GM21528 (cell line): ENCODE data around the gene HOXB9.

Experiments used
- ATAC-seq: cut with Tn5 transposase; IDR thresholded peaks from one replicate; pipeline ENCODE4 v1.9.1; 2021; ENCODE audit warnings: mild to moderate bottlenecking, moderate library complexity; ENCODE audit not compliant: unreplicated experiment, low FRiP score

The HOXB9 gene

DNA sequence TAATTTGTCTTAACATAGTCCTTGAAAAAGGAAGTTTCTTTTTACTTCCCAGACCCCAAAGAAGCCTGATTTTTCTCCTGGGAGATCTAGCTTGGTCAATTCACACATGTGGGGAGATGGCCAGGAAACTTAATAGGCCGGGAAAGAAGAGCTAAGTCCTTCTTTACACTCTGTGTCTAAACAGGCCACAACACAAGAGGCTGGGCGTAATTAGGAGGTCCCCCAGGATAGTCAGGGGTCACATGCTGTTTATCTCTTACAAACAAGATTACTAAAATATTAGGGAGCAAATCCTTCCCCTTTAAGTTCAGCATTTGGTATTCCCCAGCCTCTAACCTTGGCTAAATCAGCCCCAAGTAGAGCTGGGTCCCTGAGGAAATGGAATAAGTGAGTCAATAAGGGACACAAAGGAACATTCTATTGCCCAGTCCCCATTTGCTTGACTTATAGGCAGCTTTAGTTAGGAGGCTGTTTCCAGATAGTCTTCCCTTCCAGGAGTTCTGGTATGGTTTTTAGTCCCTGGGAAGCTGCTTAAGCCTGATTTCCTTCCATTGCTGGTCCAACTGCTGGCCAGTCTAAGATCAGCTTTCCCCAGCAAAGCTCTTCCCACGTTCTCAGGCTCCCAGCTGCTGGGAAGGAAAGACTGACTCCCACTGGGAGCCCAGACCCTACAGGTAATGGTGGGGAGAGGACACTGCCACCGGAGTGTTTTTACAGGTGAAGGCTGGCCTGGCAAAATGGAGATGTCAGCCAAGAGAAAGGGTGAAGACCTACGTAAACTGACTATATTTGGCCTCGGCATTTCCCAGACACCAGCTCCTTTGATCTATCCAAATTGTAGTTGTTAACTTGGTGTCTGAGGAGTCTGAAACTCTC is 14.1 kb upstream of the HOXB9 start:
- ATAC-seq: no peak

GRCh38 chr17:48639136-48639535 is 13.0 kb upstream of the HOXB9 start:
- ATAC-seq: no peak

DNA sequence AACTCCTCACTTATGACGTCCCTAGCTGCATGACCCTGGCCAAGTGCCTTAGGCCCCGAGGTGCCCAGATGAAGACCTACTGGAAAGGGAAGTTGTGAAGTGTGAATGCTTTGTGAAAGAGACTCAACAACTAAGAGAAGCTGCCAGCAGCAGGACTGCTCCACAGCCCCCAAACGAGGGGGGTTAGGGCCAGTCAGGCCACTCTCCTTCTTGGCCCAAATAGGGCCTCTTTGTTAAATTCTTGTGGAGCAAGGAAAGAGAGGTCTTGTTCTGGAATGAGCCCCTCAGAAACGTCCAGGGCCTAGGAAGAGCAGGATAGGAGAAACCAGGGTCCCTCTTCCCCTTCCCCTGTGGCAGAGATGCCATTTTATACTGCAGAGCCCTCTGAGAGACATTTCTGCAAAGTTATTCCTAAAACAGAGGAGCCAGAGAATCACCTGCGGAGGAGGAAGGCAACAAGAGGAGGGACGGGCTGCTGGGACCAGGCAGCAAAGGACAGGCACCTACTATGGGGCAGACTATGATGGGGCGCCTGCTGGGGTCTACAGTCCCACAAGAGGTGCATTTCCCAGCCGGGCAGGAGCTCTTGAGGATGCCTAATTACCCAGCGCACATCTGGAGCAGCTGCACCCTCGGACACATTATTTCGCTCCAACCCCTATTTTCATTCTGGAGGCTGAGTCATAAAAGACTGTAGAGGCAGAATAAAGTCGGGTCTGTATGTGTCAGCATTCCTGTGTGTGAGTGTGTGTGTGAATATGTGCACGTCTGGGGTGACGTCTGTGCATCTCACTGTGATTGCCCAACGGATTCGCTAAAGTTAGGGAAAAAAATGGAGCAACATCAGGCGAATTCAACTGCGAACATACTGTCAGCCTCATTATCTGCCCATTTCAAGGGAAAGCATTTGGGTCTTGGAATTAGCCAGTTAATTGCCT is 11.4 kb upstream of the HOXB9 start:
- ATAC-seq: no peak

- no peak for ATAC-seq
Observed at GRCh38 chr17:48636177-48637018, 10.2 kb upstream of the HOXB9 start.

DNA sequence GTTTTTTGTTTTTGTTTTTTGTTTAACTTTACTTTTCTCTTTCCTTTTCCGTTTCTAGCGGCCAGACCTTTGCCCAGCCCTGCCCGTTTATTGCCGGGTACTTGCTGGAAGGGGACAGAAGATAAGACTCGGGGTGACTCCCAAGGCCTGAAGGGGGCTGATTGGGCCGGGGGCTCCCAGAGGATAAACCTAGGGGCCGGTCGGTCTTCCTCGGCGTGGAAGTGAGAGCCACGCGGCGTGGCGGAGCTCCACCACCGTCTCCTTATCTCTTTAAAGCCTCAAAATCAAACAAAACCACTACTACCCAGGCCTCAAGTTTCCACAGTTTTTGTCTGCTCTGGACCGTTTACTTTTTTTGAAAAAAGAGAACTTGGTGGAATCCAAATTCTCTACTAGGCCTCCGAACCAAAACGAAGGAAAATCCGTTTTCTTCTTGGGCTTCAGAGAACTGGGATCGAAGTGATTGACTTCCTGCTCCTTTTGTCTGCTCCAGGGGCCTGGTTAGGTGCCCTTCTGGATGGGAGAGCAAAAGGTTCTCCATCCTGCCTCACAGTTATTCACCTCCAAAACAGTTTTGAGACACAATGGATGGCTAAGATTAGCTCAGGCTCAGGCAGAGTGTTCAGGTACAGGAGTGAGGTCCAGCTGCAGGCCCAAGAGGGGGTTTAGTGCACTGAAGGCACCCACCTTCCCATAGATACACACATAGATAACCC is 8.5 kb upstream of the HOXB9 start:
- ATAC-seq: no peak

DNA sequence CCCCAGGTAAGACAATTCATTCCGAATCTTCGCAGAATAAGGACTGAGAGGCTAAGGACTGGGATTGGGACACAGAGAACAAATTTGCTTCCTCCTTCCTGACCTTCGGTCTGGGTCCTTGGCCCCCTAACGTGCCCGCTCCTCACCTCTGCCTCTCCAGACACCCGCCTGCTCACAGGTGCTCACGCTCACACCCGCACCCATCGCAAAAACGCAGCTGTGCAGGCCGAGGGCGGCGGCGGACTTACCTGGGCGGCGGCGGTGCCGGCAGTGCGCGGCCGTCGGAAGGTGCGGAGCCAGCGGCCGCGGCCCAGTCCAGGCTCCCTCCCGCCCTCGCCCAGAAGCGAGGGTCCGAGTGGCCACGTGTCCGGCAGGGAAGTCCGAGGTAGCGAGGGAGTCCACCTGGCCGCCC is 7.1 kb upstream of the HOXB9 start:
- ATAC-seq: no peak

DNA sequence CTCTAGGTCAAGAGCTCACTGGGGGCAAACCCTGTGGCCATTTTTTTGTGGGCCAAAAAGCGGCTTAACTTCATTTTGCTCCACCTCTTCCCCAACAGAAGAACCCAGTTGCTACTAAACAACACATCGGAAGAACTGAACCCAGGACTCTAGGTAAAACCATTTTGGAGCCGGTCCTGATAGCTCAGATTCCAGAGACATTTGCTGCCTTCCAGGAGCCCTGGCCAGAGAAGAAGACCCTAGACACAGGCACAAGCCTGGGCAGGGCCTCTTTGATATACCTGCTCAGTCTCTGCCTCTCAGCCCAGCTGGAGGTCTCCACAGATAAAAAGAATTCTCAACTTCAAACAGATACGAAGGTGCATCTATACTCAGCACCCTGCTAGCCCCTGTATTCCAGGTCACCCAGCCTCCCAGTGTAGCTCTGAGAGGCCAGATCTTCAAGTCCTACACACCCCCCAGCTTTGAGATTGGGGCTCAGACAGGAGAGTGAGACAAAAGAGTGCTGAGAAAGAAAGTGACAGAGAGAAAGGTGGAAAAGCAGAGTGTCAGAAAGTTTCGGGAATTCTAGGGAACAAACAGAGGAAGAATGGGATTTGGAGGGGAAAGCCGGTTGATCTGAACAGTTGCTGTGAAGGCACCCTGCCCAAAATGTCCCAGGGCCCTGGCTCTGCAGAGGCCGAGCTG is 6.6 kb upstream of the HOXB9 start:
- ATAC-seq: no peak

DNA sequence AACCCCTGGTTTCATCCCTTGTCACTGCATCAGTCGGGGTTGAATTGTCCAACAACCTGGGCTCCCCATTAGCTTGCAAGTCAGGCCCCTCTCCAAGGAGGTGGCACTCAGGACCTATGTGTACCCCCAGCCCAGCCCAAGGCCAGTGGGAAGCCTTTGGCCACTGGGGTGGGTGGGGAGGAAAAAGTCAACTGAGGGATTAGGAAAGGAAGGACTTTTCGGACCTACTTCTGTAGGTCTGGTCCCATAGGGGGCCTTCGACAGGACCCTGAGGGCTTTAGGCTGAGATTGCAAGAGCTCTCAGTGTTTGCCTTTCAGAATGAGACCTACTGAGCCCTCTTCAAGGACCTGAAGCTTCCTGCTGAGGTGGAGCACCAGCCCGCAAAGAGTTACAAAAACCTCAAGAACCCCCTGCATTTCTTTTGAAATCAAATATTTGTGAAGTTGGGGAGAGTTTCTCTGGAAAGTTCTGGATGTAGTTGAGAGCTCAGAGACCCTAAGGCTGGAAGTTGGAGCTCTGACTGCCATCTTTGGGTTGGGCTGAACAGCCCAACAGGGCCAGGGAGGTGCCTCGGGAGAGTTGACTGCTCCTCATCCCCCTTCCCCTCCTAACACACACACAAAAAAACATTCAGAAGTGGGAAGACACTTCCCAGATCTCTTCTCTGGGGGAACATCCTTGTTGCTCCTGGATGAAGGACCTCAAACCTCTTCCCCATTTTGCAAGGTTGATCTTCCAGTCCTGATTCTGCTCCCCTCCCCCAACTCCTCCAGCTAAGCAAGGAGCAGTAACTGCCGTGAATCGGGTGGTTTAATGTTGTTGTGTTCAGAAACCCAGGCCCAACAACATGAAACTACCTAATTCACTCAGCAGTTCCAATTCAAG is 5.8 kb upstream of the HOXB9 start:
- no peak for ATAC-seq

- ATAC-seq: no peak
Observed at GRCh38 chr17:48630925-48631692, 5.0 kb upstream of the HOXB9 start.

- ATAC-seq: no peak
Observed at GRCh38 chr17:48630009-48630924, 4.1 kb upstream of the HOXB9 start.

DNA sequence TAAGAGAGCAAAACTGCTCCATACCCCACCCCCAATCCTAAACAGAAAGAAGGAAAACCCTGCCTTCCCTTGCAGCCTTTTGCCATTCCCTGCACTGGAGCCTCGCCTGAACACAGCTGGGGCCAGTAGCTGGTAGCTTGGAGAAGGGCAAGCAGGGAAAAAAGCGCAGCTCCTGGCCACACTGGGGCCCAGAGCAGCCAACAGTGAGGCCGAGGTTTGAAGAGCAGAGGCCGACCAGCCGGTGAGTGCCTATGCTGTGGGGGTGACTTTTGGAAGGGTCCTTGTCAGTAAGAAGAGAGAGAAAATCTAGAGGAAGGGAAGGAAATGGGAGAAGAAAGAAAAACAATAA is 3.2 kb upstream of the HOXB9 start:
- no peak for ATAC-seq

GRCh38 chr17:48628649-48629410 is 2.7 kb upstream of the HOXB9 start:
- ATAC-seq: no peak

GRCh38 chr17:48627623-48628521 is 1.7 kb upstream of the HOXB9 start:
- ATAC-seq: no peak

GRCh38 chr17:48627118-48627597 is 1.0 kb upstream of the HOXB9 start:
- ATAC-seq: no peak
